Measurements from ENCODE around the gene ADIG.
"Not testable (repeated sequence)": the region's sequence is repeated elsewhere in the genome, so short reads cannot be mapped to it uniquely, and the experiment has no call there.

Gene ADIG

DNA sequence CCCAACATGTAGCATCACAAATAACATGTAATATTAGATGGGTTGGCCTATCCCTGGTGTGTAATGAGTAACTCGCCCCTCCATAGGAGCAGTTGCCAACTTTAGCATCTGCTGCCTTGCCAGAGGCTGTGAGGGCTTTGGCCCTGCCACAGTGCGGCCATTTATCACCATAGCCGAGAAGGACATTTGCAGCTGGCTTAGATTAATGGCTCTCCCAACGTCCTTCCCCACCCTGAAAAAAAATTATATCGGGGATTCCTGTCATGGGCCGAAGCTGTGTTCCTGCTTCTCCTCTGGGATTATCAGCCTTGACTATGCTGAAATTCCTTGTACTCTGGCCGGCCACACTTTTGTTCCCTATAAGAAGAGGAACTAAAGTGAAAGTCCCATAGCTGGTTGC, 7.6 kb upstream of the ADIG start:
- DNase-seq (ENCODE audit: low read depth in 3 of 3) = no peak

DNA sequence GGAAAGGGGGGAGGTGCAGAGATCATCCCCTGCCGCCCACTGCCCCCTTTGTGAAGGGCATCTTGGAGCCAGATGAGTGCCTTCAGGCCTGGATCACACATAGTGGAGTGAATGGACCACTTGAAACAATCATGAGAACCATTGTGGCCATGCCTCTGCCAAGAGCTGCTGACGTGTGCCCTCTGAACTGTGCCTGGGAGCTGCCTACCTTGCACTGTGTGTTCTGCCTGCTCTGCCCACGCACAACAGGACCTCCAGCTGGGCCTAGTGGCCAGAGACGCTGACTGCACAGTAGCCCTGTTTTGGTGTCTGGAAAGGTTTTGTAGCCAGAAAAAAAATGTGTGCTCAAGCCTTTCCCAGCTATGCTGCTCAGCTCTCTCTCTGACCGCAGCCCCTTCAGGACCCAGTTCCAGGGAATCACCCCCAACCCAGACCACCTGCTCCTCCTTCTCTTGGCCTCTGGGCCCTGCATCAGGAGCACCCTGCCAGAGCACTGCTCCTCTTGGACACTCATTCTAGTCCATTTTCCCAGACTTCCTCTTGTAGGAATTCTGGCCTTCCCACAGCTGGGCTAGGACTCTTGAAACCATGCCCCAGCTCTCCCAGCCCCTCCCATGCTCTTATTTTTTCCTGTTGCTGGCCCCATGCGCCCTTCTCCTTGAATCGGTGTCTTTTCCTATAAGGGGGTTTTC, 1.6 kb upstream of the ADIG start:
- DNase-seq (ENCODE audit: low read depth in 3 of 3) = no peak

DNA sequence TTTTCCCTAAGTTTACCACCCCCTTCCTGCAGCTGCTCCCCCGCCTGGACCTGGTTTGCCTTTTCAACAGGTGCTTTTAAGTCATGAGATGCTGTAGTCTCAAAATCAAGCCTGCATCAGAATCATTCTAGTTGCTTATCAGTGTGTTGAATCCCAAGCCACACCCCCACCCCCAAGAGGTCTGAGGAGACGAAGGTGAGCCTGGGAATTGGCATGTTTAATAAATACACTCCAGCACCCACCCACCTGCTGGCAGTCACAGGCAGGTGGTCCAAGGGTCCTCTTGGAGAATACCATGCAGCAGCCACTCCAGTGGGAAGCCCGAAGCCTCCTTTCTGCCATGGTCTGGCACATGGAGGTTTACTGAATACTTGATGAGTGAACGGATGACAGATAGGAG, 1.1 kb upstream of the ADIG start:
- DNase-seq (ENCODE audit: low read depth in 3 of 3) = no peak

DNA sequence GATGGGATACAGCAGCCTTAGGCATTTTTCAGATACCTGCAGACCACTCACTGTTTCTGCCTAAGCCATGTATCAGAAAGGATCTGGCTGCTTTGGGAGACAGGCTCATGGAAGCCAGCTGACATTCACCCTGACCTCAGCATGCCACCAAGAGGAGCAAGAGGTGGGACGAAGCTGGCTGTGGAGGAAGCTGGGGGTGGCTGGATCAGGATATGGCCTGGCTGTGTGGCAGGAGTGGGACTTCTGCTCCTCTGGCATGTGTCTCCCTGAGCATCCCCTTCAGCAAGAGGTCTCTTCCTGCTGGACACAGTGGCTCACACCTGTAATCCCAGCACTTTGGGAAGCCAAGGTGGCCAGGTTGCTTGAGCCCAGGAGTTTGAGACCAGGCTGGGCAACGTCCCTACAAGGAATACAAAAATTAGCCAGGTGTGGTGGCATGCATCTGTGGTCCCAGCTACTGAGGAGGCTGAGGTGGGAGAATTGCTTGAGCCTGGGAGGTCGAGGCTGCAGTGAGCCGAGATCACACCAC, 897 bp downstream of the ADIG start:
- DNase-seq (ENCODE audit: low read depth in 3 of 3) = no peak

DNA sequence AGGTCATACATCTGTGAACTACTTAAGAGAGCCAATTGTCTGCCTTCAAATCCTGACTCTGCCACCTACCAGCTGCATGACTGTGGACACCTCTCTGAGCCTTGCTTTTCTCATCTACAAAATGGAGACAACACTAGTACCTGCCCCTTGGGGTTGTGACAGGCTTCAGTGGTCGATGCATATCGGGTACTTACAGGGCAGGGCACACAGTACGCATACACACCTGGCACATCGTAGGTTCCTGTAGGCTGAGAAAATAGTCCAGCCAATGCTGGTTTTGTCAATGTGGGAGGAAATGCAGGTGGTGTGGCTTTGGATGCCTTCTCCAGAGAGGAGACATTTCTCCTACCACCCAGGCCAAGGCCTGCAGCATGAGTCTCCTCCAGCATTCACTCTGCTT, 2.3 kb downstream of the ADIG start:
- no peak for DNase-seq (ENCODE audit: low read depth in 3 of 3)

DNA sequence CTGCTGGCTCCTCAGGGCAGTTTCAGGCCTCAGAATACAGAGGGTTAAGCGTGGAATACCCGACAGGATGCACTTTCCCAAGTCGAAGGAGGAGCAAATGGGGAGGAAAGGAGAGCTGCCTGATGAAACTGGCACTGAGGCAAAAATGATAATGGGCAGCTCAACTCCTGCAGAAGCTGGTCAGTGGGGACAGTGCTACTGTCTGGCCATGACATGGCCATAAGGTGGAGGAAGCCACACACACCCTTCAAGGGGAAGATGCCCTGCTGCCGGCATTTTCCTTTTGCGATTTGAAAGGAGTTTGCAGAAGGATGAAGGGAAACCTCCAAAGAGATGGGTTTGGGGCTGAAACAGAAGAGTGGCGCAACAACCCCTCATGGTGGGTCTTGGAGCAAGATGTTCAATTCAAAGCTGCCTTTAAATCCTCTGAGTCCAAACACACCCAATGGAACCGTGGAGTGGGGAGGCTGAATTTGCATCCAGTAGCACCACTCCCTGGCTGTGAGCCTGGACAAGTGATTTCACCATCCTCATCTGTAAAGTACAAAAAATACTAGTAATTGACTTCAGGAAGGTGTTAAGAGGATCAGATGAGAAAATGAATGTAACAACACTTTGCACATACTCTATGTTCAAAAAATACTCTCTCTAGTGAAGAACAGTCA, 3.2 kb downstream of the ADIG start:
- no peak for DNase-seq (ENCODE audit: low read depth in 3 of 3)

DNA sequence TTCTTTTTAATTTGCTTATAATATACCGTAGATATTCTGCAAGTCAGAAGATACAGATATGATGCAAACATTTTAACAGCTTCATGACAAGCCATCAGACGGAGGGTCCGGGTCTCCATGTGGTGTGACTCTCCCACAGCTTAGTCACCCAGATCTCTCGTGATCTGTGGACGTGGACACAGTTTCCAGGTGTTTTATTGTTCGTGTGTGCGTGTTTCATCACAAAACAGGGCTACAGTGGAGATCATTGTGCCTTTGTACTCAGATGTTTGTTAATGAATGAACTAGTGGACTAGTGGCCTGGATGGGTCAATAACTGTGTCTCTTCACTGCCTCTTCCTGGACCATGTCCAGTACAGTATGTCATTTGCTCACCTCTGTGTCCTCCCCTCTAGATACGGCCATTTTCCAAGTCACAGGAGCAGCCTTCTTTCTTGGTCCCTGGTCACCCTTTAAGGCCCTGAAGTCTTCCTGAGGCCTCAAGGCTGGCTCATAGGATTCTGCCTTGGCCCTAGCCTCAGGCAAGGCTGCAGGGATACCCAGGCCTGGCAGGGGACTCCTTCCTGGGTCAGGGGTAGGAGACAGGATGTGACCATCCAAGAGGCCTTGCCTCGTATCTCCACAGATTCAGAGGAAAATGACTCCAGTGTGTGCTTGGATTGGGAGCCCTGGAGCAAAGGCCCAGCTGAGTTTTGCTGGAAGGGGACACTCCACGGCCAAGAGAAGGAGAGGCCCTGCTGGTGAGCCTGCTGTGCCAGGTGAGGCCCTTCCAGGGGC, 4.6 kb downstream of the ADIG start:
- no peak for DNase-seq (ENCODE audit: low read depth in 3 of 3)

DNA sequence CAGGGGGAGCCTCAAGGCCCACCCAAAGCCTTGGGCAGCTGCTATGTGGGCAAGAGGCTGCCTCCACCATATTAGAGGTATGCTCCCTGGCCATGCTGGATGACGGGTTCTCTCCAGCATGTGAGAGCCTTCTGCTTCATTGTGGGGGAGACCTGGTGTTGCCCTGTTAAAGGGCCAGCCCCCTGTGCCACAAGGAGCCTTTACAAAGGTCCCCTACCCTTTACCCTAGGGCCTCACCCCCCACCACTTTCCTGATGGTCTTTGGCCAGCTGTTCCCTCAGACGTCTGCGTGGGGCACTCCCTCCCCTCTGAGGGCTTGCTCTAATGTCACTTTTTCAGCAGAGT, 5.2 kb downstream of the ADIG start:
- no peak for DNase-seq (ENCODE audit: low read depth in 3 of 3)

DNA sequence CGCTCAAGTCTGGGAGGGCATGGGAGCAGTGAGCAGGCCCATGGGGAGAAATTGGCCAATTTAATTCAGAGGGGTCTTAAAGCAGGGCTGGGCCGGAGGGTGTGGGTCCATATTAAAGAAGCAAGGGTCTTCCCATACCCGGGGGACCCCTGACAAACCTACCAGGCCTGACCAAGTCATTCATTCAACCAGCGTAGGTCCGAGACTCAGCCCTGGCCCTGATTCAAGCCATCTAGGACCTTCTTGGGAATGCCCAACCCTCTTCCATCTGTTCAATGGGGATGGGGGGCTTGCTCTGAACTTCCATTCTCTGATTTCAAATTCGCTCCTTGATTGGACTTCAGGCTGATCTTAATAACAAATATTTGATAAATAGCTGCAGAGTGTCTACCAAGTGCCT, 7.3 kb downstream of the ADIG start:
- DNase-seq (ENCODE audit: low read depth in 3 of 3) = no peak

DNA sequence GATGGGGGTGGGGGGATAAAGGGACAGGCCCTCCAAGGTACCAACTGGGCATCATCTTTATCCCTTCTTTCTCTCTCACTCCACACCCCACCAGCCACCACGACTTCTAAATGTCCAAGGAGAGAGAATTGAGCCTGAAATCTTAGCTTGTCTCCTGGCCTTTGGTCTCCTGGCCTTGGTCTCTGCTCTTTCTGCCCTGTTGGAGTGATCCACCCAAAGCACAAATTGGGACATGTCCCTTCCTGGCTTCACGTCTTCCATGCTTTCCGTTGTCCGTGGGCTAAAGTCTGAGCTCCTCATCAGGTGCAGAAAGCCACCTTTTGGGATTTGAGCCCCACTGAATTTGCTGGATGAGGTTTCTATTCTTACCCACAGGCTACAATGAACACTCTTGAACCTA, 8.4 kb downstream of the ADIG start:
- no peak for DNase-seq (ENCODE audit: low read depth in 3 of 3)

DNA sequence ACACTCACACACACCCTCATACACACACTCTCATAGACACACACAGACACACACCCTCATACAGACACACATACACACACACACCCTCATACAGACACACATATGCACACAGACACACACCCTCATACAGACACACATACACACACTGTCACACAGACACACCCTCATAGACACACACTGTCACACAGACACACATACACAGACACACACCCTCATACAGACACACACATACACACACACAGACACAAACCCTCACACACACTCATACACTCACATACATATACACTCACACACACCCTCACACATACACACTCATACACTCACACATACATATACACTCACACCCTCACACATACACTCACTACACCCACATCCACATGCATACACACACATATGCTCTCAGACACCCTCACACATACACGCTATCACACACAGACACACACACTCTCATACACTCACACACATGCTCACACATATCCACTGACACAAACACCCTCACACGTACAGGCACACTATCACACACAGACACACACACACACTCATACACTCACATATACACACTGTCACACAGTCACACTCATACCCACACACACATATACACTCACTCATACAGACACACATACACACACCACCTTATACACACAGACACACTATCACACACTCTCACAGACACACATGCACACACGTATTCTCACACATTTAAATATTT, 9.1 kb downstream of the ADIG start:
- no peak for DNase-seq (ENCODE audit: low read depth in 3 of 3)

DNA sequence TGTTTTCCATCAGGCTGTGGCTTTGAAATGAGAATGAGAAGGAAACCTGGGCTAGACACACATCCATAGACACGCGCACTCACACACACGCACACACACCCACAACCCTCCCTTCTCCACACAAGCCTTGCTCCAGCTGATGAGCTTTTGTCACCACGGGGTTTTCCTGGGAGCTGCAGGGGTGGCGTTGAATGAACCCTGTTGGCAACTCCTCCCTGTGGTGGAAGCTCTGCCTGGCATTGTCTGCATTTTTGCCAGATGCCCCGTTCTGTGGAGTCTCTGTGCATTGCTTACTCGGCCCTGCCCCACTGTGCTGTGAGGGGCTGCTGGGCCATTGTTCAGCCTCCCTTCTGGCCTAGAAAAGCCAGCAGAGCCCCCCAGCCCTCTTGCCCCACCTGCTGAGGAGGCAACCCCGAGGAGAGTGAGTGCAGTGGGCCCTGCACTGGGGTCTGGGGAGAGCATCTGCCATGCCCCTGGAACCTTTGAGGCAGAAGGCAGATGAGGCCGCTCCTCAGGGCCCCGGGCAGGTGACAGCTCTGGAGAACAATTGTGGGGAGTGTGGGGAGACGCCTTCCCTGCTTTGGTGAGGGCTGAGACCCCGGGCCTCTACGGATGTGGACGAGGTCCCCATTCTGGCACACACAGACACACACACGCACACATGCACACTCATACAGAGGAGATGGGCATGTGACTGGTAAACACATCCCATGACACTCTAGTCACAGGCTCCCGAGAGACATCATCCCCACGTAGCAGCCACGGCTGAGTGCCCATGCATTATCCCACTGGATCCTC, 9.9 kb downstream of the ADIG start:
- DNase-seq (ENCODE audit: low read depth in 3 of 3) = no peak

DNA sequence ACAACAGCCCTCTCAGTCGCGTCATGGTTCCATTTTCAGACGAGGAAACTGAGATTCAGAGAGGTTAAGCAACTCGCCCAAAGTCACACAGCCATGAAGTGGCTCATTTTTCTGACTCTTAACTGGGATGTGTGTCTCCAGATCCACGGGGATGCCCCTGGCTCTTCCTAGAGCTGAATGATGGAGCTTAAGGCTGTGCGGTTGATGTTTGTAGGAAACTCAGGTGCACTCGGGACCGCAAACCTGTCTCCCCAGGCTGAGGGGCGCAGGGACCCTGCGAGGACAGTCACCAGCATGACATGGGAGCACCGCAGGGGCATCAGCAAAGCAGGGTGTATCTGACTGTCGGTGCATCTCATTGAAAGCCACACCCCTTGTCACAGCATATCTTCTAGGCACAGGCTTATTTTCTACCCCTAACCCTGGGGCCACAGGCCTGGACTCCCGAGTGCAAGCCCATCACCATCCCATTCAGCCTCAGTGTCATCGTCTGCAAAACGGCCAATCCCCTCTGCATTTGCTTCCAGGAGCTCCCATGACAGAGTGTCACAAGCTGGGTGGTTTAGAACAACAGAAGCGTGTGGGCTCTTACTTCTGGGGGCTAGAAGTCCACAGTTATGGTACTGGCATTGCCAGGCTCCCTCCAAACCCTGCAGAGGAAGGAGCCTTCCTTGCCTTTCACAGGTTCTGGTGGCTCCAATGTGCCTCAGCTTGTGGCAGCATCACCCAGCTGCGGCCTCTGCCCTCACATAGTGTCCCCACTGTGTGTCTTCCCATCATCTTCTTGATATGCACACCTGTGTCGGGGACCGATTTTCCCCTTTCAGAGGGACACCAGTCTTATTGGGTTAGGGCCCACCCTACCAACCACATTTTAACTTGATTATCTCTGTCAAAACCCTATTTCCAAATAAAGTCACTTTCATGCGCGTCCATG, 10.7 kb downstream of the ADIG start:
- no peak for DNase-seq (ENCODE audit: low read depth in 3 of 3)

DNA sequence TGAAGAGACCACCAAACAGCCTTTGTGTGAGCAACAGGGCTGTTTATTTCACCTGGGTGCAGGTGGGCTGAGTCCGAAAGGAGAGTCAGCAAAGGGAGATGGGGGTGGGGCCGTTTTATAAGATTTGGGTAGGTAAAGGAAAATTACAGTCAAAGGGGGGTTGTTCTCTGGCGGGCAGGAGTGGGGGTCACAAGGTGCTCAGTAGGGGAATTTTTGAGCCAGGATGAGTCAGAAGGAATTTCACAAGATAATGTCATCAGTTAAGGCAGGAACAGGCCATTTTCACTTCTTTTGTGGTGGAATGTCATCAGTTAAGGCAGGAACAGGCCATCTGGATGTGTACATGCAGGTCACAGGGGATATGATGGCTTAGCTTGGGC, 11.4 kb downstream of the ADIG start:
- DNase-seq (ENCODE audit: low read depth in 3 of 3) = not testable (repeated sequence)

DNA sequence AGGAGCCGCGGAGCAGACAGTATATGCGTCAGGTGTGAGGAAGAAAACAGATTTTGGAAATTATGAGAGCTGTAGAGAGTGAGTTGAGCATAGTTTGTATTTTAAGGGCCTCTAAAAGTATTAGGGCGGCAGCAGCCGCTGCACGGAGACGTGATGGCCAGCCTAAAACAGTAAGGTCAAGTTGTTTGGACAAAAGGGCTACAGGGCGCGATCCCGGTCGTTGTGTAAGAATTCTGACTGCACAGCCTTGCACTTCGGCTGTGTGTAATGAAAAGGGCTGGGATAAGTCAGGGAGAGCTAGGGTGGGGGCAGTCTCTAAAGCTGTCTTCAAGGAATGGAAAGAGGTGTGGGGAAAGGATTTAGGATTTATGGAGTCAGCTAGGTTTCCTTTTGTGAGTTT, 13.3 kb downstream of the ADIG start:
- DNase-seq (ENCODE audit: low read depth in 3 of 3) = not testable (repeated sequence)

DNA sequence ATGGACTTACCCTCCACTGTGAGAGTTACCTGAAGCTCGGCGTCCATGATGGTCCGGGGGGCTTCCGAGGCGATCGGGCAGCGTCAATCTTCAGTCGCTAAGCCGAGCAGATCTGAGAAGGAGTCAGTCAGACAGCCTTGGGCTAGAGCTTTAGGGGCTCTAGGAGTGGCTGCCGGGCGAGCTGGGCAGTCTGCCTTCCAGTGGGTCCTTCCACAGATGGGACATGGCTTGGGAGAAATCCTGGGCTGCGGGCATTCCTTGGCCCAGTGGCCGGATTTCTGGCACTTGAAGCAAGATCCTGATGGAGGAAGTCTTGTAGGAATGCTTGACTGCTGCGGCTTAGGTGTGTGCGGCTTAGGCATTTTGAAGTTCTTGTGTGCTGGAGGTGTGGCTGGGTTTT, 14.9 kb downstream of the ADIG start:
- not testable (repeated sequence) for DNase-seq (ENCODE audit: low read depth in 3 of 3)

DNA sequence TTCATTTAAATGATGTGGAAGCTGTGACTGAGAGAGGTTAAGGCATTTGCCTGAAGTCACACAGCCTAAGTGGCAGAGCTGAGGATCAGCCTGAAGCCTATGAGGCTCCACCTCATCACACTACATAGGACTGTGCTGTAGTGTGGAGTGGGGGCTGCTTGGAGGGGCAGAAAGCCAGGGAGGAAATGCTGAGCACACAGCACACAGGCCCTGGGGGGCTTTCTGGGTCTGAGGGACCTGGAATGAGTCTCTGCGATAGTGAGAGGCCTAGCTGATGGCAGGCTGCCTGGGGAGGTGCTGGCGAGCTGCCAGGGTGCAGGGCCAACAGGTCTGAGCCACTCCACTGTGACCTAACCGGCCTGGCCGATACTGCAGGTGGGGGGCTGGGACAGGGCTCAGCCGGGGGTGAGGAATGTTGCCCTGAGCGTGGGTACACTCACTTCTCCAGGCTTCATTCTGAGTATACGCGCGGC, 18.4 kb downstream of the ADIG start:
- no peak for DNase-seq (ENCODE audit: low read depth in 3 of 3)

DNA sequence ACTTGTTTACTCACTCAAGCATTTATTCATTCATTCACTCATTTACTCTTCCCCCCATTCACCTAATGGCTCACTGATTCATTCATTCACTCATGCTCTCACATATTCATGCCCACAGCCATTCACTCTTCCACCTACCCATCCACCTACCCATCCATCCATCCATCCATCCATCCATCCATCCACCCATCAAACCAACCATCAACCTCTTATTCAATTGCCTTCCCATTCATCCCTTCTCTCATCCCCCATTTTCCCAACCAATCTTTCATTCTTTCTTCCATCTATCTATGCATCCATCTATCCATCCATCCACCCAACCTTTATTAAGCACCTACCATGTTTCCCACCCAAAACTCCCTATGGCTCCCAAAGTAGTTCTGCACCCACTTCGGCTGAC, 19.1 kb downstream of the ADIG start:
- no peak for DNase-seq (ENCODE audit: low read depth in 3 of 3)

DNA sequence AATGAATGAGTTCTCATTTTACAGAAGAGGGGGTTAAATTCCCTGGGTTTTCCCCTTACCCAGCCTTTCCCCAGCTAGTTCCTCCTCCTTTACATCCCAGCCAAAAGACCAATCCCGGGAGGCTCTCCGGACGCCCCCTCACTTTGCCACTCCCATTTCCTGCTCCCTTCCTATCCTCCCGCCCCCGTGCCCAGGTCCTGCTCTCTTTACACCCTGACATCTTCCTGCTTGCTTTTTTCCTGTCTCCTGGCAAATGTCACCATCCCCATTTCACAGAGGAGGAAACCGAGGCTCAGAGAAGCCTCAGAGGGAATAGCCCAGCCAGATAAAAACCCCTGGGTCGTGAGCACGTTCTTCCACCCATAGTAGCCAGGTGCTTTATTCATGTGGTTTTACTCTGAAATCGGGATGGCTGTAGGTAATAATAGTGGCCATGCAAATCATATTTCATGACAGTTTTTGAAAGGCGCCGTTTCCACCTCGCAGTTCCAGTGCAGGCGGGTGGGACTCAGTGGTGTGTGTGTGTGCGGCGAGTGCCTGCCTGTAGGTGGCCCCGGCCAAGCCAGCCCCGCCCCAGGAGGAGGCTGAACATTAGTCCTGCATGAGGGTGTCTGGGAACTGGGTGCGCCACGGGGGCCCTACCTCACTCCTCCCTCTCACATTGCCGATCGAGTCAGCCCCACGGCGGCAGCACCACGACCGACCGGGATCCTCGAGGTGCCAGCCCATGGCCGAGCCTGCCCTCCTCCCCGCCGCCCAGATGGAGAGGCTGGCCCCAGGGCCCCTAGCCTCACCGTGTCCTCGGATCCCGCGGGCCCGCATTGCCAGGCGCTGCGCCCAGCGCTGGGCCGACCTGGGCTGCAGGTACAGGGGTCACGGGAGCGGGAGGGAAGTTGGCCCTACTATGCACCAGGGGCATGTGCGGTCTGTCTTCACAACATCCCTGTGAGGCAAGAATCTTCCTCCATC, 20.5 kb downstream of the ADIG start, which contains the start of gene ARHGAP40:
Gene ARHGAP40 (plus strand): TSS at position 594 of the 969 bp plus-strand sequence.
- DNase-seq (ENCODE audit: low read depth in 3 of 3) = peak in 1 of 3 experiments; percentile 30

Measured in stimulated activated CD4-positive, alpha-beta T cell treated with anti-CD3 and anti-CD28 coated beads, TNF-alpha, amount 100 ng/mL, for 24 hours (primary cell).